HG03196 (cell line): ENCODE measurements around the gene RFXANK.

ENCODE experiments used
- ATAC-seq: cut with Tn5 transposase; IDR thresholded peaks from one replicate; pipeline ENCODE4 v1.9.1; 2021; ENCODE audit not compliant: unreplicated experiment

The RFXANK gene

DNA sequence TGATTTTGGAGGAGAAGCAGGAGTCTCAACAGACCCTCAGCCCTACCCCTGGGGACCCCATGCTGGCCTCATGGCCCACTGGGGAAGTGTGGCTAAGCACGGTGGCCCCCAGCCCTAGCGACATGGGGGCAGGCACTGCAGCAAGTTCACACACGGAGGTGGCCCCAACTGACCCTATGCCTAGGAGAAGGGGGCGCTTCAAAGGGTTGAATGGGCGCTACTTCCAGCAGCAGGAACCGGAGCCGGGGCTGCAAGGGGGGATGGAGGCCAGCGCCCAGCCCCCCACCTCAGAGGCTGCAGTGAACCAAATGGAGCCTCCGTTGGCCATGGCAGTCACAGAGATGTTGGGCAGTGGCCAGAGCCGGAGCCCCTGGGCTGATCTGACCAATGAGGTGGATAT lies 34.6 kb downstream of the RFXANK start:
- ATAC-seq = no peak

DNA sequence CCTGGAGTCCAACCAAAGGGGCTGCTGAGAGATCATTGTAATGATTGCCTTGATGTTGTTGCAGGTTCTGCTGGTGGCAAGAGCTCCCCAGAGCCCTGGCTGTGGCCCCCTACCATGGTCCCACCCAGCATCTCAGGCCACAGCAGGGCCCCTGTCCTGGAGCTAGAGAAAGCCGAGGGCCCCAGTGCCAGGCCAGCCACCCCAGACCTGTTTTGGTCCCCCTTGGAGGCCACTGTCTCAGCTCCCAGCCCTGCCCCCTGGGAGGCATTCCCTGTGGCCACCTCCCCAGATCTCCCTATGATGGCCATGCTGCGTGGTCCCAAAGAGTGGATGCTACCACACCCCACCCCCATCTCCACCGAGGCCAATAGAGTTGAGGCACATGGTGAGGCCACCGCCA lies 35.2 kb downstream of the RFXANK start:
- no peak for ATAC-seq

DNA sequence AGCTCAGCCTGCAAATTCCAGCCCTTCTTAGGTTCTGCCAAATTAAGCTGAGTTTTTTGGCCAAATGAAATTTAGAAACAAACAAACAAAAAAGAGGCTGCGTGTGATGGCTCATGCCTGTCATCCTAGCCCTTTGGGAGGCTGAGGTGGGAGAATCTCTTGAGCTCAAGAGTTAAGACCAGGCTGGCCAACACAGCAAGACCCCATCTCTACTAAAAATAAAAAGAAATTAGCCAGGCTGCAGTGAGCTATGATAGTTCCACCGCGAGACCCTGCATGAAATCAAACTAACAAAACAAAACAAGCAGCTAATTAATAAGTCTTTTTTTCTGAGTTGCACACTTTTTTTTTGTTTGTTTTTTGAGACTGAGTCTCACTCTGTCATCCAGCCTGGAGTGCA lies 37.6 kb downstream of the RFXANK start:
- ATAC-seq = no peak

DNA sequence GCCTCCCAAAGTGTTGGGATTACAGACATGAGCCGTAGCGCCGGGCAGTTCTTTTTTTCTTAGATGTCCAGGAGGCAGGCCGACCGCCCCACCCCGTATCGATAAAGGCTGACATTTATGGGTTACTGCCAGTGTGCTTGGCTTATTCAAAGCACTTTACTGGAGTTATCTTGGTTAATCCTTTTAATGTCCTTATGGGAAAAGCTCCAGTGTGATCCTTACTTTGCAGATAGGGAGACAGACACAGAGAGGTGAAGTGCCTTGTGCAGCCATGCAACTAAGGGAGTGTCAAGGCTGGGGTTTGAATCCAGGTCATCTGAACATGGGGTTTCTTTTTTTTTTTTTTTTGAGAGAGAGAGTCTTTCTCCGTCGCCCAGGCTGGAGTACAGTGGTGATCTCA lies 38.9 kb downstream of the RFXANK start:
- no peak for ATAC-seq

DNA sequence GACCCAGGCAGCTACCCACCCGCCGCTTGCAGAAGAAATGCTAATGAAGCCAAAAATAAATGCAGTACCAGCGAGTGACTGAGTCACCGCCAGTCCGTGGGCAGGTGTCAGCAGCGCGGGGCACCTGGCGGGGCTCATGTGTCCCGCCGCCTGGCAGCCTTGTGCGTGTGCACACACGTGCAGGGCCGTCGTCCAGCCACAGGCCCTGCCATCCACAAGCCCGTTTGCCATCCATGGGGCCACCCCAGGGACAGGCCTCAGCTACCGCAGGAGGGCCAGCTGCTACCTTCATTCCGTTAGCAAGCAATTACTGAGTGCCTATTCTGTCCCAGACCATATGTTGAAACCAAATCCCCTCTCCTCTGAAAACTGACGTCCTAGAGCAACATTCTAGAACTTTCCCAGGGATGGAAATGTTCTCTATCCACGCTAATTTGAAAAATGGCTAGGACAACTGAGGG lies 40.2 kb downstream of the RFXANK start:
- ATAC-seq = no peak

DNA sequence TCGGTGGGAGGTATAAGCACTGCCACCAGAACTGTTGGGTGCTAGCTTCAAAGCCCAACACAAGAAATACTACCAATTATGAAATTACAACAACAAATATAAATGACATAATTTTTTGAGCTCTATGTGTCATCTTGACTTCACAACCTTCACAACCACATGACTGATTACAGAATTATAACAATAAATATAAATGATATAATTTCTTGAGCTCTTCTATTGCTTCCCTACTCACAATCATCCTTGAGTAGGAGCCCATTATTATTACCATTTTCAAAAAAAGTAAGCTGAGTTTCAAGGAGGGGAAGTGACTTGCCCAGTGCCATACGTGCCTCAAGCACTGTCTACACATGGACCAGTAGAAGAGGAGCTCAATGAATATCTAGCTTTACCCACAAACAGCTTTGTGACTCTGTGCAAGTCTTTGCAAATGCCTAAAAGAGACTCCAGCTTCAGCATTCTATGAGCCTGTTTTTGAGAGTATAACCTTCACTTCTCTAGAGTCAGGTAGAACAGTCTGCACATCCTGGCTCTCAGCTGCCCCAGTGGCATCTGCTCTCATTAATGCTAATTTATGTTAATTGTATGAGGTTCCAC lies 42.3 kb downstream of the RFXANK start:
- no peak for ATAC-seq

DNA sequence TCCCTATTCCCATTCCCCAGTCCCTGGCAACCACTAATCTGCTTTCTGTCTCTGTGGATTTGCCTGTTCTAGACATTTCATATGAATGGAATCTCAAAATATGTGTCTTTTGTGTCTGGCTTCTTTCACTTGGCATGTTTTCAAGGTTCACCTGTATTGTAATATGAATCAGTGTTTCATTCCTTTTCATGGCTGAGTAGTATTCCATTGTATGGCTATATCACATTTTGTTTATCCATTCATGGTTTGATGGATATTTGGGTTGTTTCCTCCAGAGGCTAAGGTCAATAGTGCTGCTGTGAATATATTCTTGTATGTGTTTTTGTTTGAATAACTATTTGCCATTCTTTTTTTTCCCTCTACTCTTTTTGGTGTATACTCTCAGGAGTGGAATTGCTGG lies 44.1 kb downstream of the RFXANK start:
- no peak for ATAC-seq

DNA sequence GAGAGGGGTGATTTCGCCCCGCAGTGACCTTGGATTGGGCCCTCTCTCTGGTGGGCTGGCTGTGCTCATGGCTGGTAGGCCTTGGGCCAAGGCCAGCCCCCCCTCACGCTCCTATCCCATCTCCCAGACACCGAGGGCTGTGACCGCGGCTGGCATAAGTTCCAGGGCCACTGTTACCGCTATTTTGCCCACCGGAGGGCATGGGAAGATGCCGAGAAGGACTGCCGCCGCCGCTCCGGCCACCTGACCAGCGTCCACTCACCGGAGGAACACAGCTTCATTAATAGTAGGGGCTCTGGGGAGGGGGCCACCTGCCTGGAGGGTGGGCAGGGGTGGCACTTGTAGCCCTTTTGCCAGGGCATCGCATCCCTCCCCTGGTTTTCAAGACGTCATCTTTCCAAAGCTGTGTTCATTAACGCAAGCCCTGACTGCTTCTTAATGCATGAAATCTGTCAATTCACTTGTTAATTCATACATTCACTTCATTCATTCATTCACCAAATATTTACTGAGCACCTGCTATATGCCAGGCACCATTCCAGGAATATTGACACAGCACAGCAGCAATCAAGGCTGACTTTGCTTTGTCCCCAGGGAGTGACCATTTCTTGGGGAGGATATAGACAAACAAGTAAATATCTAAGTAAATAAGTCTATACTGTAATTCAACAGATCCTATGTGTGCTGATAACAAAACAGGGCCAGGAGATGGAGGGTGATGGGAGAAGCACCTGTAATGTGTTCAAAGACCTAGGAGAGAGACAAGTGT lies 46.3 kb downstream of the RFXANK start:
- ATAC-seq = no peak

DNA sequence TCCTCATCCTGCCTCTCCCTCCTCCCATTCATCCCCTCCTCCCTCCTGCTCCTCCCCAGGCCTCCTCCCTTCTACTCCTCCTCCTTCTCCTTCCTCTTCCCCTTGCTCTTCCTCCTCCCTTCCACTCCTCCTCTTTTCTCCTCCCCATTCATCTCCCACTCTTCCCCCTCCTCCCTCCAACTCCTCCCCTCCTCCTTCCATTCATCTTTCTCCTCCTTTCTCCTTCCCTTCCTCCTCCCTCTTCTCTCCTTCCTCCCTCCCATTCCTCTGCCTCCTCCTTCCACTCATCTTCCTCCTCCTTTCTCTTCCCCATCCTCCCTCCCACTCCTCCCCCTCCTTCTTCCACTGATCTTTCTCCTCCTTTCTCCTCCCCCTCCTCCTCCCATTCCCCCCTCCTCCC lies 47.6 kb downstream of the RFXANK start:
- no peak for ATAC-seq

DNA sequence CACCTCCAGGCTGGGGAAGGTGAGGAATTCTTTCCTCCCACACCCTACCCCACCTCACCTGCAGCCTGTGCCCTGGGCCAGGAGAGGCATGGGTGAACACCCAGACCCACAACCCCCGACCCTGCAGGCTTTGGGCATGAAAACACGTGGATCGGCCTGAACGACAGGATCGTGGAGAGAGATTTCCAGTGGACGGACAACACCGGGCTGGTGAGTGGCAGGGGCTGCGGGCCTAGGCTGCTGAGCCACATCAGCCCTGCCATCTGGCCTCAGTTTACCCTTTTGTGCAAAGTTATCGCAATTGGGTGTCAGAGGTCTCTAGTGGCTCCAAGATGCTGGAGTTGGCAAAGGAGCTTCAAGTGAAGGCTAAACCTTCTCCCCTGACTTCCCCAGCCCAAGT lies 48.4 kb downstream of the RFXANK start:
- ATAC-seq = no peak

DNA sequence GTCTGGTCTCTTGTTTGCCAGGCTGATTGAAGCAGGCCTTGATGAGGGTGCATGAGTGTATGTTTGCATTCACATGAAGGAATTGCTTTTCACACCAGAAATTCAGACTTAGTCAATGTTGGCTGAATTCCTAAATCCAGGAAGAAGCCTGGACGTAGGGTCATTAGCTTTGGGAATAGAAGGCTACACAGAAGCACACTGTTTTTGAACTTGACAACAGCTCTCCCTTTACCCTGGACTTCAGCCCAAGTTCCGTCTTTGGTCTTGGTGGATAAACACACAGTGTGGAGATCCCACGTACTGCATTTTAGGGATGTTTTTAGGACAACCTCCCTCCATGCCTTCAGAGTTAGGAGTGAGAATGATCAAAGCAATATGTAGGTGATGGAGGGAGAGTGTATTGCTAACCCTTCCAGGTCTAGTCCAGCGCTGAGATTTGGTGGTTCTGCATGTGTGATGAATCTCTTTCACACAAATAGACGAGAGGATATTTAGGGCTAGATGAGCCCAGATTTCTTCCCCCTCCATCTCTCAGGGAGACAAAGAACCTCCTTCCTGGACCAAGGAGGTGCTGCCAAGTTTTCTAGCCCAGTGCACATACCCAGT lies 58.2 kb downstream of the RFXANK start:
- ATAC-seq = no peak
